ENCODE results near the gene ABT1.
"Not testable (repeated sequence)": the region's sequence is repeated elsewhere in the genome, so short reads cannot be mapped to it uniquely, and the experiment has no call there.

The ABT1 gene

GRCh38 chr6:26596579-26597388 lies at the start of gene ABT1:
TSS of gene ABT1 (plus strand) at chr6:26596953. CDS start at chr6:26596983, 30 bp downstream.
- peak; percentile 95 for DNase-seq (ENCODE audit: low read depth)

- DNase-seq (ENCODE audit: low read depth), result not testable (repeated sequence)
Observed at GRCh38 chr6:26547363-26547762, 49.4 kb upstream of the ABT1 start.

- no peak for DNase-seq (ENCODE audit: low read depth)
Observed at GRCh38 chr6:26550250-26550993, 46.3 kb upstream of the ABT1 start.

- no peak for DNase-seq (ENCODE audit: low read depth)
Observed at GRCh38 chr6:26552205-26552604, 44.5 kb upstream of the ABT1 start.

- no peak for DNase-seq (ENCODE audit: low read depth)
Observed at GRCh38 chr6:26552640-26553188, 44.0 kb upstream of the ABT1 start.

GRCh38 chr6:26553264-26553634 lies 43.5 kb upstream of the ABT1 start:
- peak; percentile 62 for DNase-seq (ENCODE audit: low read depth)

GRCh38 chr6:26553635-26554446 lies 42.9 kb upstream of the ABT1 start:
- peak; percentile 83 for DNase-seq (ENCODE audit: low read depth)

- DNase-seq (ENCODE audit: low read depth), result no peak
Observed at GRCh38 chr6:26554447-26554696, 42.4 kb upstream of the ABT1 start.

- peak; percentile 68 for DNase-seq (ENCODE audit: low read depth)
Observed at GRCh38 chr6:26554697-26555504, 41.9 kb upstream of the ABT1 start.

GRCh38 chr6:26555505-26556262 lies 41.1 kb upstream of the ABT1 start:
- no peak for DNase-seq (ENCODE audit: low read depth)

GRCh38 chr6:26556263-26557070 lies 40.3 kb upstream of the ABT1 start:
- DNase-seq (ENCODE audit: low read depth), result peak; percentile 97

GRCh38 chr6:26561533-26562466 lies 35.0 kb upstream of the ABT1 start:
- no peak for DNase-seq (ENCODE audit: low read depth)

- DNase-seq (ENCODE audit: low read depth), result no peak
Observed at GRCh38 chr6:26563488-26563887, 33.3 kb upstream of the ABT1 start.

GRCh38 chr6:26568601-26569432 lies 27.9 kb upstream of the ABT1 start:
- DNase-seq (ENCODE audit: low read depth), result peak; percentile 88

GRCh38 chr6:26569433-26569764 lies 27.4 kb upstream of the ABT1 start:
- no peak for DNase-seq (ENCODE audit: low read depth)

GRCh38 chr6:26570027-26570809 lies 26.5 kb upstream of the ABT1 start:
- no peak for DNase-seq (ENCODE audit: low read depth)

- peak; percentile 95 for DNase-seq (ENCODE audit: low read depth)
Observed at GRCh38 chr6:26571592-26572296, 25.0 kb upstream of the ABT1 start.

All from HS-5 (cell line).